HG02973 (cell line): Measurements from ENCODE around the gene FOXP1.

Source experiments
- ATAC-seq: cut with Tn5 transposase; IDR thresholded peaks from one replicate; pipeline ENCODE4 v1.9.1; 2021; ENCODE audit warnings: moderate library complexity; ENCODE audit not compliant: unreplicated experiment

The FOXP1 gene

DNA sequence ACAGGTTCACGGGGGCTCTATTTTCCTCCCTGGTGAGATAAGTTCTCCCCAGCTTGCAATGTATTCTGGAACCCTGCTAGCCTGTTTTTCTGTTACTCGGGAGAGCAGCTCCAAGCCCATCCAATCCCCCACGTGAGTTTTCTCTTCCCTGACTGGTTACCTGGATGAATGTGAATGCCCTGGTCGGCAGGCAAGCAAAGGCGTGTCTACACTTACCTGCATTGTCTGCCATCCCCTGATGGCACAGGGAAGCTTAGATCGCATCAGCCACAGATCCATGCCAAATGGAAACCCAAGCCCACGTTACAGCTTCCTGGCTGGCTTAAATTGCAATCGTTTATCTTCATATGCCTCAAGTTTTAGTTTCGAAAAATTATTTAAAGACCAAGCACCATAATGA is 149.9 kb downstream of the FOXP1 start:
- ATAC-seq = no peak

DNA sequence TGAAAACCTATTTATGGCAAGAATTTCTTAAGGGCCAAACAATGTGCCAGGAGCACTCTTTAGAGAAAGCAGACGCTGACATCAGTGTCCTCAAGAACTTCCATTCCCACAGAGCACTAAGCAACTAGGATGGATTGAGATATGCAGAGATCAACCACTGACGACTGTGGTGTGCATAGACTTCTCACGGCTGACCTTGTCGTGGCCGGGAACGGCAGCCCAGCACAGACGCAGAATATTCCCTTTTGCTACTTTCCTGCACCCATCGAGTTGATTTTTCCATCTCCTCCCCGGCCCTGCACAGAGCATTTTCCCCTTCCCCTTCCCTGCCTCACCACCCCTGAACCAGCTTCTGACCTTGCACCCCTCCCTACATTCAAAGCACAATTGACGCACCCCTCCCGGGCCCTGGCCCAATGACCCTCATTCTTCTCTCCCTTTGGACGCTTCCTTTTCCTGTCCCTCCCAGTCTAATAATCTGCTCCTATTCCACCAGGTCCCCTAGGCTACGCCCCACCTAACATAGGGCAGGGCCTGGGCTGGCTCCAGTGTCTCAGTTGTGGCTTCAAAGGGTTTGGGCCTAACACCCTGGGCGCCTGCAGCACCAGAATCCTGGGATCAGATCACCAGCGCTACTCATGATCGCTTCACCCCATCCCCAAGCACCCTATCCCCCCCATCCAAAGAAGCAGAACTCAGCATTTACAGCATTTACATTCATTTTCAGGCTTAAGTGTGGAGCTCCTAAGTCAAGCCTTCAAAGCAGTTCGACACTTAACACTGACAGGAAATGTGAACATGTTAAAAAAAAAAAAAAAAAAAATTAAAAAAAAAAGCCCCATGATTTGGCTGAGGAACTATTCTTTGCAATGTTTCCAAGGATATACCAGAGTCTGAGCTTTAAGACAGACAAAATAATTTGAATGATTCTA is 151.2 kb downstream of the FOXP1 start:
- ATAC-seq = no peak

DNA sequence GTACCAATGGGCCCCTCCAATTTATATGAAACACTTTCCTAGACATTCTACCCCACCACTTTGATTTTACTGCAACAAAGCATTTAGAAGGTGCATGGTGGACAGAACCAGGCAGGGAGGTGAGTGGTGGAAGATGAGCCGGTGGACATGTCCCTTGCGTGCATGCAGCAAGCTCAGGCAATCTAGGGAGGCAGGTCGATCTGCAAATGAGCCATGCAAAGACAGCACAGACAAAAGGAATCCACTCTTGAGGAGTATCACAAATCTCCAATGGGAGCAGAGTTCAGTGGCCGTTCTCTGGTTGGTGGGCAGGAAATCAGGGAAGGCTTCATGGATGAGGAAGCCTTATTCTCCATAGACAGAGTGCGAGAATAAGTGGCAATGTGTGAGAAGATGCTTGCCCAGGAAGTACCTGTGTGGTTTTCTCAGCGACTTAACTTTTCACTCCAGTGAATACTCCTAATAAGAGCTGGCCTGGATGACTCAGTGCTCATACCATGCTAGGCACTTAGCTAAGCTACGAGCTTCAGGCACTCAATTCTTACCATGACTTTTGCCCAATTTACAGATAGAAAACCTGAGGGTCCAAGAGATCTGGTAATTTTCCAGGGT is 152.5 kb downstream of the FOXP1 start:
- no peak for ATAC-seq

DNA sequence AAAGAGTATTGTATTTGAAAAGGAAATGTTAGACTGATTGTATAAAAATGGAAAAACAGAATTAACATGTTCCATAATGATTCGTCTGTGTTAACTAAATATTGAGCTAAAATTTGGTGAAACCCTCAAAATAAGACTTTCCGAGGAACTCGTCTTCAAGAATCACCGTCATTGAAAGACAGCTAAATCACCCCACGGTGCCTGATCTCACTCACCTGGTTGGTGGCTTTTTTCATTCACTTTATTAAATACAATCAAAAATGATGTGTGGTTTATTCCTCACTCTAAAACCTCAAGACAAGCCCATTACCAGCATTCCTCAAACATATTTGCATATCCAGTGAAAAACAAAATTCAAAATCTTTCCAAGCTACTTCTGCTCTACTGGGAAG is 153.9 kb downstream of the FOXP1 start:
- ATAC-seq = no peak

DNA sequence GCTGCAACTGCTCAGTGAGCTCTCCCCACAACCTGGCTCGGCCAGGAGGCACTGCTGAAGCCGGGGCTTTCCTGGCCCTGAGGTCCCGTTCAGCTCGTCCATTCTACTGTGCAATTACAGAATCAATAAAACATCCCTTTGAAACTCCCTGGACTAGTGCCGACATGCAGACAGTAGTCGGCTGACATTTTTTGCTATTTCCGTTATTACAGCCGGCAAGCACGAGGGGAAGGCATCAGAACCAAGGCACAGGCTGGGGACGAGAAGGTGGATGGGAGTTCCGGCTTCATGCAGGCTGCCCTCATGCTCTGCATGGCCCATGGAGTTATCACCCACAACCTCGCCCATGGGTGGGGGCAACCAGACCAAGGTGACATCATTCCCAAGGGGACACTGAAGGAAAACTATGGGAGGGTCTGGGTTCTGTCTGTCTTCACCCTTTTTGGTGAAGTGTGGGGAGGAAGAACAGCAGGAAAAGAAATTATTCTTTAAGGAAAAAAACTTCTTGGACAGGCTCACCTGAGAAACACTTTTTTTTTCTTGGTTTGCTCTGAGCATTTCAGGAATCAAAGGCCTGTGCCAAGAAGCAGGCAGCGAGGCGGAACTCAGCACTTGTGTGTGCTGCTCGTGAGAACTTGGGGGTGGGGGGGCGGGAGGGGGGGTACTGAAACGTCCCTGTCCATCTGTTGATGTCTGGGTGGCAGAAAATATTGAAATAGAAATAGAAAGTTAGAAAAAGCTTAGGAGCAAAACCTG is 154.5 kb downstream of the FOXP1 start:
- ATAC-seq = no peak

DNA sequence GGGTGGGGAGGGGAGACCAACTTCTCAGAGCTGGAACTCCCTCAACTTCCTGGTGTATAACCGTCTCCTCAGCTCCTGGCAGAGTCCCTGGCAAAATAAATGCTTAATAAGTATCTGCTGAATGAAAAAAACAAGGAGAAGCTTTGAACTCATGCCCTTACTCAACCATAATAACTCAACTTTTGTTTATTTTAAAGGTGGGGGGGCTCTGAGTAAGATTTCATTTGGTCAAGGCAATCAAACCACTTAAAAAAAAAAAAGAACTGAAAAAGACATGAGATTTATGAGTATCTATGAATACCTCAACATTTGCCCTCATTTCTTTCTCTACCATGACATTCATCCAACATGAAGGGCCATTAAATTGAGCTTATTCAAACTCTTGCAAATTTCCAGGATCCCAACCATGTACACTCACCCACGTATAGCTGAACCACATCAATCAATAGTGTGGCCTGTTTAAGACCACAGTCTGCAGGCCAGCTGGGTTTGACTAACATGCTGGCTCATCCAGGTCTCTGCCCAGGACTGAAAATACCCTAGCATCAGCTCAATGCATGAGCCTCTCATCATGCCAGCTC is 157.9 kb downstream of the FOXP1 start:
- ATAC-seq = no peak

DNA sequence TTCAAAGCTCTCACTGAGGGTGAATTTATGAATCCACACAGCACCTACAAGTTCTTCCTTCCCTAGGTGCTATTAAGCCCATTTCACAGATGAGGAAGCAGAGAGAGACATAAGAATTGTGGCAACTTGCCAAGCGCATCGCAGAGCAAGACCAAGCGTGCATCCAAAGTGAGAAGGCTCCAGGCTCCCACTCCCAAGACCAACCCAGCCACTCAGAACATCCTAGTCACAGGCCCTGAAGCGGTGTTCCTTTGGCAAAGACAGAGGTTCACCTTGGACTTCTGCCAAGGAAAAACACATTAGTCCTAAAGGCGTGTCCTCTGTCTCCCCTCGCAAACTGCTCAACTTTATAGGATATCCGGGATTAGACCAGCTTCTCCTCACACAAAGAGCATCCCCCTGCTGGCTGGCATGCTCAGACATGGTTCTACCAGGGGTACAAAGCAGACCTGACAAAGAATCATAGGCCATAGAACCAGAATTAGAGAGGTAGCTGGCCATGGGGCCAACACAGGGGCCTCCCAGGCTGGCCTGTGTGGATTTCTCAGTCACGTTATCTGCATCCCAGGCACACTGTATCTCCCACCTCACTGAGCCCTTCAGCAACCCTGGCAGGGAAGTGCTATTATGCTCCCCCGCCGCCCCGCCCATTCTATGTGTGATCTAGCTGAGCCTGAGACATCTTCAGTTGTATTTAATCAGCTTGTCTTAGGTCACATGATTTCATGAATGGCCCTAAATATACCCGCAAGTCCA is 160.2 kb downstream of the FOXP1 start:
- no peak for ATAC-seq

DNA sequence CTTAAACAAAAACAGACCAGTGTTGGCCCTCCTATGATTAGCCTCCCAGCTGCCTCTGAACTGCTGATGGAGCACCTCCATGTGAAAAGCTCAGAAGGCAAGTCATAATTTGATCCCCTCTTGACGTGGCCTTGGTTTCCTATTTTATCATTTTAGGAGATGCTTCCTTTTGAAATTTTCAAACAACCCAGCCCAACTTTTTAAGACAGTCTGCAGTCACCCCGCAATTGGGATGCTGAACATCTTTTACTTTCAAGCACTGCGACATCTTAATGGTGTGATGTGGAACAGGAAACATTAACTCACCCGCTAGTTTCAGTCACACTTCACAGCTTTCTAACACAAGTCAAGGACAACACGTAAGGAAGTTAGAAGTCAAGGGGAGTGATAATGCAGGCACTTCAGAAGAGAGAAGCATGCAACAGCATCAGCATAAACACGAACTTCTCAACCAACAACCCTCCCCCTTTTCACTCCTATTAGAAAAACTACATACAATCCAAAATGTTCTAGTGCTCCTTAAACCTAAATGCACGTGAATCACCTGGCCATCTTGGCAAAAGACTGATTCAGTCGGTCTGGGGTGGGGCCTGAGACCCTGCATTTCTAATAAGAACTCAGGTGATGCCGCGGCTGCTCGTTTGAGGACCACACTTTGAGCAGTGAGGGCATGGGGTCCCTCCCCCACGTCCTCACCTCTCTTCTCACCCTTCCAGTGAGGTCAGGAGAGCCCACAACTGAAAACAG is 161.5 kb downstream of the FOXP1 start:
- peak; percentile 89 for ATAC-seq

DNA sequence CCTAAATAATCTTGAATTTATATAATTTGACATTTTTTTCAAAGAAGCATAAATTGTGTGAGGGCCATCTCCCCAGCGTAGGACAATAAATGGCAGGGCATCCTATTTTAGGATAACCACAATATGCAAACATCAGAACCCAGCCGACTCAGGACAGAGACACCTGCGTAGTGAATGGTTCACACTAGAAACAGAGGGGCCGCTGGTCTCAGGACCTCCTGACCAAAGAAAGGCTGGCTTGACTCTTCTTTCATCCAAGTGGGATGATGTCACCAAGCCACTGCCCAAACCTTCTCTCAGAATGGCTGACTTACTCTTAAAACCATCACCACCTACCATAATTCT is 162.1 kb downstream of the FOXP1 start:
- peak; percentile 35 for ATAC-seq

DNA sequence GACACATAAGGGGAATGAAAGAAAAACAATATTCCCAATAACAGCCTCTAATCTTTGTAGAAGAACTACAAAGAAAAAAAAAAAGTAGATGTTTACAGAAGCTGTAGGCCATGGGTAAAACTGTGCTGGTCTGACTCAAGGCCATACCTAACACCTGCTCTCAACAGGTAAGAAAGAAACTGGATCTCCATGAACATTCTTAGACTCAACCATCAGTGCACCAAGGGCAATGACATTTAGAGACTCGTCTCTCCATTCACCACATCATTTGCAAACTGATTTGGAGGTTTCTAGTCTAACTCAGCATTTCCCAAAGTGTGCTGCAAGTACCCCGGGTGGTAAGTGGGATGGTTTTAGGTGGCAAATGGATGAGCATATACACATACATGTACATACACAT is 164.2 kb downstream of the FOXP1 start:
- no peak for ATAC-seq

DNA sequence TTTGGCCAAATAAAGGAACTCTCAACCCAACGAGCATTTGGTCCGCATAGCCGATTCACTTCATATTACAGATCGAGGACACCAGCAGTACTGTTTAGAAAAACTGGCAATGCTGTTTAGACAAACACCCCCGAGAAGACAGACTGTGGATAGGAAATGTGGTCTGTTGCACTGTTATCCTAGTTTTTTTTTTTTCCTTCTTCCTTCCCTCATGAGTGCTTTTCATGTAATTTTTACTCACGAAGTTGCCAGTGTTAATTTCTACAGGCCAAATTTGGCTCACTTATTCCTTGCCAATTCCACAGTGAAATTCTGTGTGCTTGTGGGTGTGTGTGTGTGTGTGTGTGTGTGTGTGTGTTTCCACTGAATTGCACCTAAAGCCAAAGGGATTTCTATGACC is 165.7 kb downstream of the FOXP1 start:
- ATAC-seq = no peak

DNA sequence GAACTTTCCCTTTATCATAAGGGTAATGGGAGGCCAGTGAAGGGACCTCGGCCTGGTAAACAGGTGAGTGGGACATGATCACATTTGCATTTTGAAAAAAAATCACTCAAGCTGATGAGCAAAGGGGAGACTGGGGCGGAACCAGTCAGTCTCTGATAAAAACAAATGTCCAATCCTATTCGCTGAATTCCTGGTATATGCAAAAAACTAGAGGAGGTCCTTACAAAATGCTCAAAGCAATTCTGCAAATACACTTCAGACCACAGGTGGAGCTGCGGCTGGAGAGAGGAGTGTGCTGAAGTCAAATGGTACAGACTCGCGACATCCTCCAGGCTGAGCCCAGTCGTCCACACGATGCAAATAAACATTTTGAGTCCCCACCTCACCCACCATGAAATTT is 166.7 kb downstream of the FOXP1 start:
- no peak for ATAC-seq

DNA sequence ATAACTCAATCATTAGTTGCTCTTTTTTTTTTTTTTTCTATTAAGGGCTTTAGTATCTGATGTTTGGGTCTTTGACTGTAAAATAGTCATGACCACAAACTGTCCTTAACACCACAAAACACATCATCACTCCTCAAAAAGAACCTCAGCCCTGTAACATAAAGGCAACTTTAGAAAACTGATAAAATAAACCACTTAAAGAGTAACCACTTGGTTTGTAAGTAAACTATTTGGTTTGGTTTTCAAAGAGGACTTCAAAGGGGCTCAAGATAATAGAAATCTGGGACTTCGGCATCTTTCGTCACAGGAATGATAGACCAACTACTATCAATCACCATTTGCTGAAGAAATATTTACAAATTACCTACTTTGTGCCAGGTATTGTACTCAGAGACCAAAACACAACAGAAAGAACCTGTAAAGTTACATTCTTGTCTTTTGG is 167.8 kb downstream of the FOXP1 start:
- no peak for ATAC-seq

DNA sequence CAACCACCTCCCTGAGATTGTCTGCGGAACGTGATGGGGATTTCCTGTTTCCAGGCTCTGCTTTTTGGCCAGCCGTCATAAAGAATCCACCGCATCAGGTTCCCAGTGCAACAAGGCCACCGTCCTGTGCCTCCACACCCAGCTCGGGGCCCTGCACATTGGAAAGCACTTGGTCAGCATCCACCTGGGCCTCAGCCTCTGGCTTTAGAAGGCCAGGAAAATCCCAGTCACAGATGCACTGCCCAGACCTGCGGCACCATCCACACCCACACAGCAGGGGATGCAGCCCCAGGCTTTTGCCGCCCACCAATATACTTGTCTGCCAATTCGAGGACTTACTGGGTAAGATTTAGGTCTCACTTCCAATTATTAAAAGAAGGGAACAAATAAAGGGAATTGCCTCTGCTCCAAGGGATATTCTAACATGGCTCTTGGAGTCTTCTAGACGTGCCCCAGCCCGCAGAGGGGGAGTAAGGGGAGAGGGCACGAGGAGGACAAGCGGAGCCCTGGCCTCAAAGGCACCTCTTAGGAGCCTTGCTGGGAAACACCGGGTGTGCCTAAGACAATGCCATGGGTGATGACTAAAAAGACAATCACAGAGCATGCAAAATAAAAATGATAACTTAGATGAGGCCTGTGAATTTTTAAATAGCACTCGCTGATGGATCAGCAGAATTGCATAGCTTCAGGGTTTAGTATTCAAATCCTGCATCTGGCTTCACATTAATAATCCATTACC is 169.2 kb downstream of the FOXP1 start:
- ATAC-seq = no peak

DNA sequence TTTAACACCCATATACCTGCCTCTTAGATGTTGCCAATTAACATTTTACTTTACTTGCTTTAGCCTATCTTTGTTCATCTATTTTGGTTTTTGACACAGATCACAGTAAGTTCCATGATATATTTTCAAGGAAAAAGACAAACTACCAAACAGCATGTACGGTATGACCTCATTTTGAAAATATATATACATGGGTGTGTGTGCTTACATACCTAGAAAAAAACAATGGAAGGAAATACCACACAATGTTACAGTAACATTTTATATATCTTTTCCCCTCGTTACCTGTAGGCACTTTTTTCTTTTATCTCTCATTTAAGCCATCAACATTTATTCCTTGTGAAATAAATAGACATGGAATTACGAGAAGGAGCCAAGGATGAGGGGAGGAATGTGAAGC is 170.0 kb downstream of the FOXP1 start:
- no peak for ATAC-seq

DNA sequence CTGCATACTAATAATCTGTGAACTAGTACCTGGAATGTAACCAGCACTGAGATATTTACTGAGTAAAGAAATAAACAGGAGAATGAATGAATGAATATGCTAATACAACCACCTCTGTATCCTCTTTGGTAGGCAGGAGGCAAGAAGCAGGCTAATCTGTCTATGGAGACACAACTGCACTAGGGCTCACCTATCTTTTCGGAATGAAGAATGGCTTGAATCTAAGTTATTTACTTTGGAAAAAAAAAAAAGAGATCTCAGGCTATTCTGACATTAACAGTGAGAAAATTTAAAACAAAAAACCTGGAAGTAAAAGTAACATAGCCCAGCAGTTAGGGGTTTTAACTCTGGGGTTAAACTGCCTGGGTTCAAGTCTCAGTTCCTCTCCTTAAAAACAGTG is 174.2 kb downstream of the FOXP1 start:
- no peak for ATAC-seq

DNA sequence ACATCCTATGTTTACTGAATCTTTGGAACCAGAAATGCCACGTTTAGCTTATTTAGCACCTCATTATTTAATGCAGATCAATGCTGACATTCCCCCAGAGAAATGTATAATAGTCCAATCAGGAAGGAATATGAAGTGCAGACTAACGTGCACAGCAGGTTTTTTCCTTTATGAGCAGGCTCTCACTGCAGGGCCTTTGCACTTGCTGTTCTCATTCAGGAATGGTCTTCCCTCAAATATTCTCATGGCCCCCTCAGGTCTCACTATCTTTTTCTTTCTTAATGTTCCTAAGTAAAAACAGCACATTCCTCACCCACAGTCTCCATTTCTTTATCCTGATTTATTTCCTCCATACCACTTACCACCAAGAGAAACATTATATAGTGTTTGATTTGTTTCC is 174.6 kb downstream of the FOXP1 start:
- ATAC-seq = no peak

DNA sequence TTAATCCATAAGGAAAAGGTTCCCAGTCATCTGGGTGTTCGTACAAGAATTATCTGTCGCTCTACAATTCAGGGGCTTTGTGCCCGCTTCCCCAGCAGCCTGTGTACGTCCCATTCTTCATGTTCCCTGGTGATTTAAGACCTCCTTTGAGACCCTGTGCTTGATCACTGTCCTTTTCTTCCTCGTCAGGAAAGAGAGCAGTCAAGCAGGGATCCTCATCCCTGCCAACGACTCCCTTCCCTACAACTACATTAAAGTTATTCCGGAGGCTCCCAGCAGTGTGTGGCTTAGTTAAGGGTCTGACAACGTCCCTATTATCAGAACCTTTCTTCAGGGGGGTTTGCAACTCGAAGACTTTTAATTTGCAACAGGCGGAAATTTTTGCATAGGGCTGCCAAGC is 175.7 kb downstream of the FOXP1 start:
- ATAC-seq = no peak
